Islet precursor cell (in vitro differentiated cells): ENCODE results near the gene ALK.

Source experiments
- DNase-seq: peaks from one replicate; pipeline ENCODE4 v3.0.0-alpha.2; 2018

The ALK gene

GRCh38 chr2:29921560-29921915 lies at the start of gene ALK:
TSS of gene ALK (minus strand) at chr2:29921586. CDS start at chr2:29920659, 927 bp downstream.
- DNase-seq = peak; percentile 99

GRCh38 chr2:29966266-29966665 lies 44.9 kb upstream of the ALK start:
- no peak for DNase-seq

- no peak for DNase-seq
These were observed 42.7 kb upstream of the ALK start for GRCh38 chr2:29963972-29964570.

GRCh38 chr2:29962922-29963321 lies 41.5 kb upstream of the ALK start:
- DNase-seq = no peak

GRCh38 chr2:29954316-29954715 lies 32.9 kb upstream of the ALK start:
- DNase-seq = no peak

- DNase-seq = no peak
These were observed 31.6 kb upstream of the ALK start for GRCh38 chr2:29952973-29953372.

GRCh38 chr2:29951576-29951975 lies 30.2 kb upstream of the ALK start:
- DNase-seq = peak; percentile 12

- DNase-seq = peak; percentile 45
These were observed 29.1 kb upstream of the ALK start for GRCh38 chr2:29950481-29950880.

- peak; percentile 12 for DNase-seq
These were observed 27.7 kb upstream of the ALK start for GRCh38 chr2:29949042-29949441.

- no peak for DNase-seq
These were observed 25.1 kb upstream of the ALK start for GRCh38 chr2:29946505-29946904.

GRCh38 chr2:29942711-29943110 lies 21.3 kb upstream of the ALK start:
- no peak for DNase-seq

GRCh38 chr2:29940706-29941105 lies 19.3 kb upstream of the ALK start:
- DNase-seq = no peak

GRCh38 chr2:29936020-29936419 lies 14.6 kb upstream of the ALK start:
- DNase-seq = no peak

GRCh38 chr2:29931818-29932217 lies 10.4 kb upstream of the ALK start:
- DNase-seq = no peak

- peak; percentile 69 for DNase-seq
These were observed 1.8 kb upstream of the ALK start for GRCh38 chr2:29923110-29923721.

- no peak for DNase-seq
These were observed 1.2 kb upstream of the ALK start for GRCh38 chr2:29922605-29923004.

- no peak for DNase-seq
These were observed 491 bp downstream of the ALK start for GRCh38 chr2:29920631-29921559.

- DNase-seq = peak; percentile 91
These were observed 1.2 kb downstream of the ALK start for GRCh38 chr2:29920130-29920577.

- DNase-seq = no peak
These were observed 2.4 kb downstream of the ALK start for GRCh38 chr2:29918941-29919340.

GRCh38 chr2:29917781-29918180 lies 3.6 kb downstream of the ALK start:
- no peak for DNase-seq

GRCh38 chr2:29916571-29916970 lies 4.8 kb downstream of the ALK start:
- no peak for DNase-seq

GRCh38 chr2:29910960-29911359 lies 10.4 kb downstream of the ALK start:
- DNase-seq = no peak

GRCh38 chr2:29910465-29910864 lies 10.9 kb downstream of the ALK start:
- DNase-seq = no peak

GRCh38 chr2:29902356-29902755 lies 19.0 kb downstream of the ALK start:
- DNase-seq = peak; percentile 57
